ENCODE data around the gene TP53TG5.
A peak's percentile ranks its signal among the peaks of the same experiment; 100 is the strongest.

Gene TP53TG5

DNA sequence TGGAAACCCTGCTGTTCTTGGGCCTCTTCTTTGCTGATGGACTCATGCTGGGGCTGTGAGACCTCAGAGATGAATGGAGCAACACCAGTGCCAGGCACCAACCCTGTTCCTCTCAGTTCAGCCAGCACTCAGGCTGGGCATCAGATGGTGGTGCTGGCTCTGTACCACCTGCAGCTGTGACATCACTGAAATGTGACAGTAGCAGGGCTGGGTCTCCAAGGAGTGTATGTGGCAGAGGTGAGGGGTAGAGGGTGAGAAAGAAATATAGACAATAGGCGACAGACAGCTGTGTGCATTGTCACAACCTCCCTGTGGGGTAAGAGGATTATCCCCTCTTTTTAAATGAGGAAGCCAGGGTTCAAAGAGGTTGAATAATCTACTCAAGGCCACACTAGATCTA lies at the start of gene TP53TG5:
TSS of gene TP53TG5 (minus strand) at position 135 of the 400 bp plus-strand sequence. CDS start at position 46, 89 bp downstream.
- no peak for DNase-seq

DNA sequence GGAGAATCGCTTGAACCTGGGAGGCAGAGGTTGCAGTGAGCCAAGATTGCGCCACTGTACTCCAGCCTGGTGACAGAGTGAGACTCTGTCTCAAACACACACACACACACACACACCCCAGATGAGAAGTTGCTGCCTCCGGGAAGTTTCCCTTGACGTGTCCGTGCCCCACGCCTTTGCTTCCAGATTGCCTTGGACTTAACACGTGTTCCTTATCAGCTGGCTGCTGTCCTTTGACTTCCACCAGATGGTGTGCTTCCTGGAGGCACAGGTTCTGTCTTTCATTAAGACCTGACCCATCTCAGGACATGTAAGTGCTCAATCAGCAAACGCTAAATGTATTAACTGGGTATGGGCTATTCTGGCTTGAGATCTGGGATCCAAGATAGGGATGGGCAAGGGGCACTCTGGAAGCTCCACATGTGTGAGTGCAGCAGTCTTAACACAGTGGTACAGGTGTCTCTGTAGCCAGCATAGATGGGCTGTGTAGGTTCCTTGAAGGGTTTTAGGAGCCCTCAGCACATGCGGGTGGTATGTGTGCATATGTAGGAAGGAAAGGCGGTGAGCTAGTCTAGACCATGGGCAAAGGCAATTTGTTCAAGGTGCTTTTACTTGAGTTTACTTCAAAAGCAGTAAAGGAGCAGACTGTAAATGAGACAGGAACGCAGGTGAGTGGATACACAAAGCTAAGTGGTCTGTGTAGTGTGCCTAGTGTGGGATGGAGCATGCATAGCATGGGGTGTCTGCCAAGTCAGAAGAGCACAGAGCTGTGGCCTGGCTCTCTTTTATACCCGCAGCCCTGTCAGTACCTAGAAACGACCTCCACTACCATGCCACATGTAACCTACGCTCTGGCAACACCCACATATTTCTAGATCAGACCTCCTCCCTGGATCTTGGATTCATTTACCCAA lies 49.4 kb upstream of the TP53TG5 start:
- no peak for DNase-seq

GRCh38 chr20:45426320-45427016 lies 48.3 kb upstream of the TP53TG5 start:
- DNase-seq, result no peak

DNA sequence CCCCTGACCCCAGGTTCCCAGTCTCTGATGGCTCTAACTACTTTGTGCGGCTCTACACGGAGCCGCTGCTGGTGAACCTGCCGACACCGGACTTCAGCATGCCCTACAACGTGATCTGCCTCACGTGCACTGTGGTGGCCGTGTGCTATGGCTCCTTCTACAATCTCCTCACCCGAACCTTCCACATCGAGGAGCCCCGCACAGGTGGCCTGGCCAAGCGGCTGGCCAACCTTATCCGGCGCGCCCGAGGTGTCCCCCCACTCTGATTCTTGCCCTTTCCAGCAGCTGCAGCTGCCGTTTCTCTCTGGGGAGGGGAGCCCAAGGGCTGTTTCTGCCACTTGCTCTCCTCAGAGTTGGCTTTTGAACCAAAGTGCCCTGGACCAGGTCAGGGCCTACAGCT lies 47.4 kb upstream of the TP53TG5 start:
- DNase-seq, result no peak

DNA sequence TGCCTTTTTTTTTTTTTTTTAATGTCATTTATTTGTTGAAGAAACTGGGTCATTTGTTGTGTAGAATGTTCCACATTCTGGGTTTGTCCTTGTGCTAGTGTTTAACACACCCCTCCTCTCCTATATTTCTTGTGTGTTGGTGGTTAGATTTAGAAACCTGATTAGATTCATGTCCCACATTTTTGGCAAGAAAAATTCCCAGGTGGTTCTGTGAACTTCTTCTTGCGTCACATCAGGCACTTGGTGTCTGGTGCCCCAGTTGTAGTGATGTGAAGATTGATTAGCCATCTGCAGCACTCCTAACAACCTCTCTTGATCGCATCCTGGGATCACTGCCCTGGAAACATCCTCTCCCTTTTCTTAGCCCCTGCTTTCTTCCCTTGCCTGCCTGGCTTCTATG lies 45.6 kb upstream of the TP53TG5 start:
- DNase-seq, result no peak

GRCh38 chr20:45420125-45420524 lies 42.0 kb upstream of the TP53TG5 start:
- DNase-seq, result no peak

DNA sequence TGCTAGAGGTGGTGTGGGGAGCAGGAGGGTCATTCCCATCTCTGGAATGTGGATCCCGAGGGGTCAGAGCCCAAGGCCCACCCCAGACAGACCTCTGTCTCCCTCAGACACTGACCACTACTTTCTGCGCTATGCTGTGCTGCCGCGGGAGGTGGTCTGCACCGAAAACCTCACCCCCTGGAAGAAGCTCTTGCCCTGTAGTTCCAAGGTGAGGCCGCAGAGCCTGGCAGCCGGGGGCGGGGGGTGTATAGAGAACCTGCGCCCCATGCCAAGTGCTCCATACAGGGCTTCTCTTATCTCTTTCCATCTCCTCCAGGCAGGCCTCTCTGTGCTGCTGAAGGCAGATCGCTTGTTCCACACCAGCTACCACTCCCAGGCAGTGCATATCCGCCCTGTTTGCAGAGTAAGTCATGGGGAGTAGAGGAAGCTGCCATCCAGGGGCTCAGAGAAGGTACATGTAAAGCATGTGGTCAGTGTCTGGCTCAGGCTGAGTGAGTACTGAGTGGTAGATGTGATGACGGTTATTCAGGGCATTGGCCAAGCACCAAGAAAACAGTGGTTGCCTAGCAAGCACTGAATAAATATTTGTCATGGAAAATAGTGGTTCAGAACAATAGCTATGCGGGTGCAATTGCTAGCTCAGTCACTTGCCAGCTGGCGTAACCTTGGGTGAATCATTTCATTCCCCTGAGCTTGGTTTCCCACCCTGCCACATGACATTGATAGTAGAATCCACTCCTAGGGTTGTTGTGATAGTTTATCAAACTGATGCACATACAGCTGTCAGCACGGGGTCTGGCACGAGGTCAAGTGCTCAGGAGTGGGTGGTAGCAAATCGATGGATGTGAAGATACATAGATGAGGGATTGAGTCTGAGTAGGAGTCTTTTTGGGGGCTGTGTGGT lies 41.3 kb upstream of the TP53TG5 start:
- DNase-seq, result peak; percentile 94

- DNase-seq, result no peak
Measured at GRCh38 chr20:45416917-45417316, 38.8 kb upstream of the TP53TG5 start.

- DNase-seq, result peak; percentile 83
Measured at GRCh38 chr20:45415822-45416637, 37.9 kb upstream of the TP53TG5 start, which contains the start of gene PIGT. PIGT (plus strand) TSS chr20:45416141; CDS start chr20:45416157, 16 bp downstream.

- DNase-seq, result no peak
Measured at GRCh38 chr20:45413479-45413878, 35.4 kb upstream of the TP53TG5 start.

DNA sequence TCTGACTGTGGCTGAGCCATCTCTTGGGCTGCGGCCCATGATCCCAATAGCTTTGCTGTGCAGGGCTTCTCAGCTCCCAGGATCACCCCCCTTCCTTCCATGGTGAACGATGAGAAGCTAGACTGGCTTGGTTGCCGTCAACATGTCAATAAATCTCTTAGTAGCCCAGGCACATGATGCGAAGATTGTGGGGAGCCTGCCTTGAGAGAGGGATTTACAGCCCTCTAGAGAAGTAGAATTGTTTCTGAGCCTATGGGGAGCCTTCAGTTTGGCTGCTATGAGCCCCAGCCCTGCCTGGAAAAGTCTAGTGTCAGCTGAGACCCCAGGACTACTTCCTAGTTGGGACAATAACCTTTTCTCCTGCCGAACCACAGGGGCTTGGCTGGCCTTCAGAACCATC lies 34.5 kb upstream of the TP53TG5 start:
- no peak for DNase-seq

DNA sequence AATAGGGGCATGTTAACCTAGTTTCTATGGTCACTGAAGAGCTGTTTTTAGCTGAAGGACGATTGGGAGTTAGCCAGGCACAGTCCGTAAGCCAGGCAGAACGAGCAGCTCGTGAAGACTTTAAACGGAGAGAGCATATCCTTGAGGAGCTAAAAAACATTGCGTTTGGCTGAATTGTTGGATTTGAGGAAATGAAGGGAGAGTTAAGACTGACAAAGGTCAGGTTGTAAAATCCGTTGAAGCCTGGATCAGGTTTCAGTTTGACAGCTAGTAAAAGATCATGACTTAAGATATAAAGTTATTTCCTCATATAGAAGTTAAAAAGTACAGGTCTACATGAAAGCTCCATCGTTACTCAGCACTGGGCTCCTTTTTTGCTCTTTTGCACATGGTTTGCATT lies 32.8 kb upstream of the TP53TG5 start:
- no peak for DNase-seq

- no peak for DNase-seq
Measured at GRCh38 chr20:45409521-45410272, 31.6 kb upstream of the TP53TG5 start.

- DNase-seq, result no peak
Measured at GRCh38 chr20:45408646-45409213, 30.6 kb upstream of the TP53TG5 start.

DNA sequence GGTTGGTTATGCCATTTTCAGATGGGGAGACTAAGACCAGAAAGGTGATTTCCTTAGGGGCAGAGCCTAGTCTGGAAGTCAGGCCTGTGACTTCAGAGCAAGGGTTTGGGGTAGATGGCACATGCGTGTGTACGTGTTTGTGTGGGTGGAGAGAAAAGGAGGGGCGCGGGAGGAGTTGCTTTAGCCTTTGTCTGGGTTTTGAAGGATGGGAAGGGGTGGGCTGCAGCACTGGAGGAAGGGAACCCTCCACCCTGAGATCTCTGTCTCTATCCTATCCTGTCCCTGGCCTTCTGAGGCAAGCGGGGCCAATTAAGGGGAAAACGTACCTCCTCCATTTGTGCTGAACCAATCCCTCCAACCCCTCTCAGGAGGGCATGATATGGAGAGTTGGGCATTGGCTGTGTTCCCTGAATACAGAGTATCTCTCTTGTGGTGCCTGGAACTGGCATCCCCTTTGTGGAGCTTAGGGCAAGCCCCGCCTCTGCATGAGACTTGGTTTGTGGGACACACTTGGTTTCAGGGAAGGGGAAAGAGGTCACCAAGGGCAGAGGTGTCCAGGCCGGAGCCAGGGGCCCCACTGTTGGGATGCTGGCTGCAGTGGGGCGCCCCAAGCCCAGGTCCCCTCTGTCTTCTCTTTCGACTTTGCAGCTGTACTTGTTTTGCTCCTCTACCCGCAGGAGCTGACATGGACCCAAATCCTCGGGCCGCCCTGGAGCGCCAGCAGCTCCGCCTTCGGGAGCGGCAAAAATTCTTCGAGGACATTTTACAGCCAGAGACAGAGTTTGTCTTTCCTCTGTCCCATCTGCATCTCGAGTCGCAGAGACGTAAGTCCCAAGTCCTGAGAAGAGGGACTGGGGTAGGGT lies 29.9 kb upstream of the TP53TG5 start, which contains the start of gene DBNDD2:
TSS of gene DBNDD2 (plus strand) at position 507 of the 863 bp plus-strand sequence. CDS start at position 686, 179 bp downstream.
- no peak for DNase-seq

- peak; percentile 12 for DNase-seq
Measured at GRCh38 chr20:45407067-45407745, 29.1 kb upstream of the TP53TG5 start.

- peak; percentile 18 for DNase-seq
Measured at GRCh38 chr20:45406260-45407066, 28.3 kb upstream of the TP53TG5 start.

Measured in kidney glomerular epithelial cell (primary cell).